Measurements from ENCODE around the gene ANKRD36C.
"Not testable (repeated sequence)": the region's sequence is repeated elsewhere in the genome, so short reads cannot be mapped to it uniquely, and the experiment has no call there.

Gene ANKRD36C

DNA sequence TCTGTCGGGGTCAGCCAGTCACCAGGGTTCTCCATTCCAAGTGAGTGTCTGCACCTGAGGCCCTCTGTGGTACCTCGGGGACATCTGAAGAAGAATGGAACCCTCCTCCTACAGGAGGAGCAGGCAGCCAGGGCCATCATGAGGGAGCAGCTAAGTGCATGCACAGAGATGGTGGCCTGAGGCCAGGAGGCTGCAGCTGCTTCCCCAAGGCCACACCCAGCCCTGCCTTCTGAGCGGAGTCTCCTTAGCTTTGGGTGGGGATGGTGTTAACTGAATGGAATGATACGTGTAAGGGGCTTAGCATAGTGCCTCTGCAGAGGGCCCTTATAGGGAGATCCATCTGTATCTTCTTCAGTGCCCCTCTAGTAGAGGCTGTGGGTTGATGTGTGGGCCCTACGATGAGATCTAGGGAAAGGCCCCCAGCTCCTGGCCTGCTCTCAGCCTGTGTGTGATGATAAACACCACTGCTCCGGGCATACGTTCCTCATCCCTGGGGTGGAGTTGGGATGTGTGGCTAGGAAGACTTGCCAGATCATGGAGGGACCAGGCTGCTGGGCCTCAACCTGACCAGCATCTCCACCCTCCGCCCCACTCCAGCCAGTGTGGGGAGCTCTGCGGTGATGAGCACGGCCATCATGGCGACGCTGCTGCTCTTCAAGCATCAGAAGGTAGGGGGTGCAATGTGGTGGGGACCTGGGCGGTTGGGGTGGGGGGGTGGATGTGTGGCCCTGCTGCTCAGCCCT, 192.3 kb downstream of the ANKRD36C start:
- not testable (repeated sequence) for DNase-seq (ENCODE audit: low read depth, low spot score); H3K4me1 ChIP-seq (ENCODE audit: control insufficient read depth, insufficient read depth, low read length); H3K4me3 ChIP-seq (ENCODE audit: low read length); H3K27me3 ChIP-seq (ENCODE audit: control insufficient read depth, insufficient read depth, low read length); H3K27ac ChIP-seq (ENCODE audit: low read length); H3K36me3 ChIP-seq (ENCODE audit: control insufficient read depth, insufficient read depth, low read length); H3K9me3 ChIP-seq (ENCODE audit: control insufficient read depth, insufficient read depth, low read length)
- WGBS (ENCODE audit: insufficient coverage, insufficient read length), result no CpG with 5 or more reads among the region's 13 CpGs

DNA sequence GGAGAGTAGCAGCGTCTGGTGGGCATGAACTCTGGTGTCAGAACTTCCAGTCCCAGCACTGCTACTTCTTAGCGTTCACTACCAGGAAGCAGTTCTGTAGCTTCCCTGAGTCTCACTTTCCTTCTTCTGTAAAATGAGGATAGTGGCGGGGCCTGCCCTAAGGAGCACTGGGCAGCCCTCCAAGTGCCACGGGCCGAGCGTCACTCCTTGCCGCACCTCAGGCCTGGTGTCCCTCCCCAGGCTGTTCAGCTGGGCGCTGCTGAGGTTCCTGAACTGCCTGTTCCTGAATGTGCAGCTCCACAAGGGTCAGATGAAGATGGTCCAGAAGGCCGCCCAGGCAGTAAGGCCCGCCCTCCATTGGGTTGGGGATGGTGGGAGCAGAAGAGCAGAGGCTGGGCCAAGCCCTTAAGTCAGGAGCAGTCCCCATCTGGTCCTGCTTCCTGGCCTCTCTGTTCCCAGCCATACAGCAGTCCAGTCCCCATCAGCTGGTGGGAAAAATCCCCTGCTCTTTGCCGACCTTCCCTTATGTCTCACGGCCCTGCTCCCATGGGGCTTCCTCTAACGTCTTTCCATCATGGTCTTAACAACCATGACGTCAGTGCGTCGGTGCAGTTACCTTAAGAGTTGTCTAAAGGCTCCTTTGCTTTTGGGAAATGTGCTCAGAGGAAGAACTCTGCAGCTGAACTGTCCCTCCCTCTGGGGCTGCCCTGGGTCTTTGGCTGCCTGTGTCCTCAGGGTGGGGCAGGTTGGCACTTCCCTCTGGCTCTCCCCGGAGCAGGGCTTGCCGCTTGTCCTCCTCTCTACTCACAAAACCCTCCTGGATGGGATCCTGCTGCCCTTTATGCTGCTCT, 195.2 kb downstream of the ANKRD36C start:
- H3K27ac ChIP-seq (ENCODE audit: low read length); H3K27me3 ChIP-seq (ENCODE audit: control insufficient read depth, insufficient read depth, low read length); DNase-seq (ENCODE audit: low read depth, low spot score); H3K9me3 ChIP-seq (ENCODE audit: control insufficient read depth, insufficient read depth, low read length); H3K4me1 ChIP-seq (ENCODE audit: control insufficient read depth, insufficient read depth, low read length); H3K36me3 ChIP-seq (ENCODE audit: control insufficient read depth, insufficient read depth, low read length); H3K4me3 ChIP-seq (ENCODE audit: low read length): not testable (repeated sequence)
- WGBS (ENCODE audit: insufficient coverage, insufficient read length), result no CpG with 5 or more reads among the region's 18 CpGs

DNA sequence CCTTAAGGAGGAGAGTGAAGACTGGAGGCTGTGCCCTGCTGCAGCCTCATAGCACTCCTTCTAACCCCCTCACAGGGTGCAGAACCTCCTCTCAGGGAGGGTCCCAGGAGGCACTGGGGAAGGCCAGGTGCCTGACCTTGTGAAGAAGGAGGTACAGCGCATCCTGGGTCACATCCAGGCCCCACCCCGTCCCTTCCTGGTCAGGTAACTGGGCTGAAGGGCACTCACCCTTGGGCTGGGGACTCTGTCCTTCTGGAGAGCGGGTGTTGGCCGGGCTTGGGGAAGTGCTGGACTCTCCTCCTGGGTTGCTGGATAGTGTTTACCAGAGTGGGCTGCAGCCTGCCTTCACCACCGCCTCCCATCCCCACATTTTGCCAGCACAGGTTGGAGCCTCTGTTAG, 197.7 kb downstream of the ANKRD36C start:
- H3K4me3 ChIP-seq (ENCODE audit: low read length); H3K9me3 ChIP-seq (ENCODE audit: control insufficient read depth, insufficient read depth, low read length); H3K36me3 ChIP-seq (ENCODE audit: control insufficient read depth, insufficient read depth, low read length); DNase-seq (ENCODE audit: low read depth, low spot score); H3K27ac ChIP-seq (ENCODE audit: low read length); H3K4me1 ChIP-seq (ENCODE audit: control insufficient read depth, insufficient read depth, low read length); H3K27me3 ChIP-seq (ENCODE audit: control insufficient read depth, insufficient read depth, low read length): not testable (repeated sequence)
- WGBS (ENCODE audit: insufficient coverage, insufficient read length), result no CpG with 5 or more reads among the region's 5 CpGs

DNA sequence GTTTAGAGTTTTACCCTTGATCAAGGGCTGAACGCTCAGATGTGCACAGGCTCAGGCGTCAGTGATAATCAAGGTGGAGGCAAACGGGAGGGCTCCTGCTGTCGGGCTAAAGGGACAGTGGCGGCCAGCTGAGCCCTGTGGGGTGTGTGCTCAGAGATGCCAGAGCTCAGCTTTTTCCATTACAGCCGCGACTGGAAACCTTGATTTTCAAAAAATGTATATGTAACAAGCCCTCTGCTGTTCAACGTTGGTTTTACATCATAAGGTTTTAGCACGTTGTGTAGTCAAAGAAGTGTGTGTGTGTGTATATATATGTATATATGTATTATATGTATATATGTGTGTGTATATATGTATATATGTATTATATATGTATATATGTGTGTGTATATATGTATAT, 201.4 kb downstream of the ANKRD36C start:
- DNase-seq (ENCODE audit: low read depth, low spot score); H3K27ac ChIP-seq (ENCODE audit: low read length); H3K4me1 ChIP-seq (ENCODE audit: control insufficient read depth, insufficient read depth, low read length); H3K27me3 ChIP-seq (ENCODE audit: control insufficient read depth, insufficient read depth, low read length); H3K4me3 ChIP-seq (ENCODE audit: low read length); H3K9me3 ChIP-seq (ENCODE audit: control insufficient read depth, insufficient read depth, low read length); H3K36me3 ChIP-seq (ENCODE audit: control insufficient read depth, insufficient read depth, low read length): not testable (repeated sequence)
- no CpG with 5 or more reads among the region's 9 CpGs for WGBS (ENCODE audit: insufficient coverage, insufficient read length)

DNA sequence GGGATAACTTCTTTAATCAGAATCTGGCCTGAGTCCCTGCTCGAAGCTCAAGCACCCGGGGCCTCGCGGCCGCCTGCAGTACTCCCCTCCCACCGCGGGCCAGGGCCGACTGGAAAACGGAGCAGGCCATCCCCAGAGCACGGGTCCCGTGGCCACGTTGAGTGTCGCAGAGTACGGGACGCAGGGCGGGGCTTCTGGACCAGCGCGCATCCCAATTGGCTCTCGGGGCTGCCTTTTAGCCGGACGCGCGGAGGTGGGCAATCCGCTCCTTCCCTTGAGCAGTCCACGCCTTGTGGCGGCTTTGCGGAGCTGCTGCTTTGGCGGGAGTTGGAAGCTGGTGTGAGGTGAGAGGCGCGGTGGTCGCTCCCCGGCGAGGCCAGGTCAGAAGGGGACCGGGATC, 202.2 kb downstream of the ANKRD36C start:
- H3K27ac ChIP-seq (ENCODE audit: low read length); H3K27me3 ChIP-seq (ENCODE audit: control insufficient read depth, insufficient read depth, low read length); H3K9me3 ChIP-seq (ENCODE audit: control insufficient read depth, insufficient read depth, low read length); DNase-seq (ENCODE audit: low read depth, low spot score); H3K4me3 ChIP-seq (ENCODE audit: low read length); H3K36me3 ChIP-seq (ENCODE audit: control insufficient read depth, insufficient read depth, low read length); H3K4me1 ChIP-seq (ENCODE audit: control insufficient read depth, insufficient read depth, low read length): not testable (repeated sequence)
- WGBS (ENCODE audit: insufficient coverage, insufficient read length), result no CpG with 5 or more reads among the region's 34 CpGs

DNA sequence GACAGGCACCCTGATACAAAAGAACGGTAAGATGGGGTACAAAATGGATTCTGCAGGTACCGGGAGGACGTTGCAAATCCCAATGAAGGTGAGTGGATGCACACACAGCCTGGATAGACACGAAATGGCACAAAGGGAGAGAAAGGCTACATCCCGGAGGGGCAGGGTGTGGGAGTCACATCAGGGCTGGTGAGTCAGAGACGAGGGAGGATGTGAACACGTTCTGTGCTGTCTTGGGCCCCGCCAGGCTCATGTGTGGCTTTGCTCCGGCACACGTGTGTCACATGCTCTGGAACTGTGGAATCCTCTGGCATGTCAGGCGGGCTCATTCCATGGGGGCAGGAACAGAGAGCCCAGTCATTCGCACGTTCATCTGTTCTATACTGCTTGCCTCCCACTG, 203.0 kb downstream of the ANKRD36C start:
- H3K36me3 ChIP-seq (ENCODE audit: control insufficient read depth, insufficient read depth, low read length); H3K27ac ChIP-seq (ENCODE audit: low read length); H3K27me3 ChIP-seq (ENCODE audit: control insufficient read depth, insufficient read depth, low read length); H3K9me3 ChIP-seq (ENCODE audit: control insufficient read depth, insufficient read depth, low read length); H3K4me1 ChIP-seq (ENCODE audit: control insufficient read depth, insufficient read depth, low read length); H3K4me3 ChIP-seq (ENCODE audit: low read length); DNase-seq (ENCODE audit: low read depth, low spot score): not testable (repeated sequence)
- WGBS (ENCODE audit: insufficient coverage, insufficient read length), result no CpG with 5 or more reads among the region's 13 CpGs
